ENCODE results near the gene DCC. TPM values are rescaled to one million over a fixed set of nuclear protein-coding genes. Genes with fewer than 3 reads are reported as not detected.

The DCC gene
- total RNA-seq, 1 experiment from 2014 or later = not detected

DNA sequence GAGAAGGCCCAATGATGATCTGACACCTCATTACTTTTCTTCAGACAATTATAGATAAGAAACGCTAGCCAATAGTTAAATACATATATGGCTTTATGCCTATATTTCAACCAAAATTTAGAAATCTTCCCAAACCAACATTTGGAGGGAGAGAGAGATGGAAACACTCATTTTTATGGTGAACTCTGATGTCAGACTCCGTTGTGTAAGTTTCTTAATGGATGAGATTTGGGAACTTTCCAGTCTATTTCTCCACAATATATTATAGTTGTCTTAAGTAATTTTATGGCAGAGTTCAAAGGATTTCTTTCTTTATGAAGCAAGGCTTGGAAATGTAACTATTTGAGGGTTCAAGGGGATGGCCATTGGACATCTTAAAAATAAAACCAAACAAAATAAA is 407.0 kb downstream of the DCC start:
- BruUV-seq (replicated peaks) = no TSS peak
- no peaks in the 10 kb centered on the region for H3K36me3 ChIP-seq (ENCODE audit: low read depth)
- no peaks in the 10 kb centered on the region for H4K20me1 ChIP-seq (ENCODE audit: insufficient read depth)
- no peak for DNase-seq
- no peaks in the 10 kb centered on the region for H3K9me2 ChIP-seq (ENCODE audit: insufficient read depth)
- H3K4me2 ChIP-seq = no peak overlapping the region
- no peaks in the 10 kb centered on the region for H3F3A ChIP-seq (ENCODE audit: insufficient read depth, low read depth)
- no peaks in the 10 kb centered on the region for H3K9me3 ChIP-seq (ENCODE audit: insufficient read depth, low read depth)
- H3K79me2 ChIP-seq (ENCODE audit: low read depth) = no peaks in the 10 kb centered on the region
- no peak for TF ChIP-seq EZH2 (IDR thresholded peaks at IDR 0.05; ENCODE audit: low read depth)
- 0 out of 2 replicates have a peak, but pooled peaks cover 4% of the 10 kb centered on the region for H3K27me3 ChIP-seq (ENCODE audit: insufficient read depth, low read depth)
- H3K27ac ChIP-seq = no peak overlapping the region
- no peak overlapping the region for H2AFZ ChIP-seq
- no peaks in the 10 kb centered on the region for H3K4me1 ChIP-seq (replicated peaks; ENCODE audit: insufficient read depth)
- CTCF ChIA-PET = no interaction called here
- POLR2A ChIA-PET (ENCODE audit: unreplicated experiment) = no interaction called here
- no peak overlapping the region for H3K4me3 ChIP-seq
- intact Hi-C loops (cut with micrococcal nuclease; ENCODE audit: unreplicated experiment) = no loop called here

DNA sequence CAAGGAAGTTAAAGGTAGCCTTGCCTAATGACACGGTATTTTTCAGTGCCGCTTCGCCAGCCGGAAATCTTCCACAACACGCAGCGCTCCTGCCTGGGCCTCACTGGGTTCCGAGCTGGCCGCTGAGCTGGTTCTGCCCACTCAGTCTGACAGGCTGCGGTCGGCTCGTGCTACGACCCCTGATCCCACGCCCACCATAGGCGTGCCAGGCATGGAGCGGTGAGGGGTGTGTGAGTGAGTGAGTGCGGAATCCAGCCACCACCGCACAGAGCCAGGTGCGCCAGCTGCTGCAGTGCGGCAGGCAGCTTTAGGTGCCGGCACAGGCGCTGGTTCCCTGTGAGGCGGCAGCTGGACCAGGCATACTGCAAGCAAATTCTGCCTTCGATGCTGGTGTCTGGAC is 407.9 kb downstream of the DCC start:
- intact Hi-C loops (cut with micrococcal nuclease; ENCODE audit: unreplicated experiment) = no loop called here
- CTCF ChIA-PET = no interaction called here
- no peak for TF ChIP-seq EZH2 (IDR thresholded peaks at IDR 0.05; ENCODE audit: low read depth)
- TF ChIP-seq, protein P1, sequence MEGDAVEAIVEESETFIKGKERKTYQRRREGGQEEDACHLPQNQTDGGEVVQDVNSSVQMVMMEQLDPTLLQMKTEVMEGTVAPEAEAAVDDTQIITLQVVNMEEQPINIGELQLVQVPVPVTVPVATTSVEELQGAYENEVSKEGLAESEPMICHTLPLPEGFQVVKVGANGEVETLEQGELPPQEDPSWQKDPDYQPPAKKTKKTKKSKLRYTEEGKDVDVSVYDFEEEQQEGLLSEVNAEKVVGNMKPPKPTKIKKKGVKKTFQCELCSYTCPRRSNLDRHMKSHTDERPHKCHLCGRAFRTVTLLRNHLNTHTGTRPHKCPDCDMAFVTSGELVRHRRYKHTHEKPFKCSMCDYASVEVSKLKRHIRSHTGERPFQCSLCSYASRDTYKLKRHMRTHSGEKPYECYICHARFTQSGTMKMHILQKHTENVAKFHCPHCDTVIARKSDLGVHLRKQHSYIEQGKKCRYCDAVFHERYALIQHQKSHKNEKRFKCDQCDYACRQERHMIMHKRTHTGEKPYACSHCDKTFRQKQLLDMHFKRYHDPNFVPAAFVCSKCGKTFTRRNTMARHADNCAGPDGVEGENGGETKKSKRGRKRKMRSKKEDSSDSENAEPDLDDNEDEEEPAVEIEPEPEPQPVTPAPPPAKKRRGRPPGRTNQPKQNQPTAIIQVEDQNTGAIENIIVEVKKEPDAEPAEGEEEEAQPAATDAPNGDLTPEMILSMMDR (conservative IDR thresholded peaks at IDR 0.05) = no peak

GRCh38 chr18:52748343-52748742 is 408.3 kb downstream of the DCC start:
- Histone ChIP-seq H3K9me2 (ENCODE audit: insufficient read depth) (no peaks in the 10 kb centered on the region), H2AFZ (no peak overlapping the region), H4K20me1 (ENCODE audit: insufficient read depth) (no peaks in the 10 kb centered on the region), H3K9me3 (ENCODE audit: insufficient read depth, low read depth) (no peaks in the 10 kb centered on the region), H3K4me1 (replicated peaks; ENCODE audit: insufficient read depth) (no peaks in the 10 kb centered on the region), H3K27me3 (ENCODE audit: insufficient read depth, low read depth) (0 out of 2 replicates have a peak, but pooled peaks cover 4% of the 10 kb centered on the region), H3K27ac (no peak overlapping the region), H3K36me3 (ENCODE audit: low read depth) (no peaks in the 10 kb centered on the region), H3K4me2 (no peak overlapping the region), H3F3A (ENCODE audit: insufficient read depth, low read depth) (no peaks in the 10 kb centered on the region), H3K4me3 (no peak overlapping the region), H3K79me2 (ENCODE audit: low read depth) (no peaks in the 10 kb centered on the region)
- DNase-seq = no peak
- BruUV-seq (replicated peaks) = no TSS peak
- TF ChIP-seq, protein P1 (conservative IDR thresholded peaks at IDR 0.05) = no peak
- no peak for TF ChIP-seq EZH2 (IDR thresholded peaks at IDR 0.05; ENCODE audit: low read depth)
- ChIA-PET POLR2A (ENCODE audit: unreplicated experiment) (no interaction called here), CTCF (no interaction called here)
- intact Hi-C loops (cut with micrococcal nuclease; ENCODE audit: unreplicated experiment) = no loop called here

More for the DNA sequence above, 407.9 kb downstream of the DCC start:
- Histone ChIP-seq H2AFZ (no peak overlapping the region), H3K4me3 (no peak overlapping the region), H3K4me1 (replicated peaks; ENCODE audit: insufficient read depth) (no peaks in the 10 kb centered on the region), H3K9me2 (ENCODE audit: insufficient read depth) (no peaks in the 10 kb centered on the region), H3K4me2 (no peak overlapping the region), H3K27me3 (ENCODE audit: insufficient read depth, low read depth) (0 out of 2 replicates have a peak, but pooled peaks cover 4% of the 10 kb centered on the region), H3K36me3 (ENCODE audit: low read depth) (no peaks in the 10 kb centered on the region), H4K20me1 (ENCODE audit: insufficient read depth) (no peaks in the 10 kb centered on the region), H3K79me2 (ENCODE audit: low read depth) (no peaks in the 10 kb centered on the region), H3K27ac (no peak overlapping the region), H3F3A (ENCODE audit: insufficient read depth, low read depth) (no peaks in the 10 kb centered on the region), H3K9me3 (ENCODE audit: insufficient read depth, low read depth) (no peaks in the 10 kb centered on the region)
- no TSS peak for BruUV-seq (replicated peaks)
- POLR2A ChIA-PET (ENCODE audit: unreplicated experiment) = no interaction called here
- DNase-seq = no peak

DNA sequence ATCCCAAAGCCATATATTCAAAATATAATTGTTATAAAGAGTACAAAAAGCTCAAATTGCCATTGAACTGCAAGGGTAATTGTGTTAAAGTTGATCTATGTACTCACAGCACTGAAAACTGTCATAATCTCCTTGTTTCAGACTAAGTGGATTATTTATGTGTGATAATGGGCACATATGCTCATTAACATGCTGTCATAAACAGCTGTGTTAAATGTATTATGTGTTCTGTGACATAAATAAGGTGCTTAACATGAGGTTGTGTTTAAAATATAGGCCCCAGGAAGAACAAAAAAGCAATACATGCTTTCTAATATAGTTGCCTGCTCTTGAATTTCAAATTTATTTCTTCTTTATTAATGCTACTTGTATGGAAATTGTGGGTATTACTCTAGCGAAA is 409.5 kb downstream of the DCC start:
- Histone ChIP-seq H3K9me2 (ENCODE audit: insufficient read depth) (no peaks in the 10 kb centered on the region), H3F3A (ENCODE audit: insufficient read depth, low read depth) (no peaks in the 10 kb centered on the region), H3K4me1 (replicated peaks; ENCODE audit: insufficient read depth) (no peaks in the 10 kb centered on the region), H3K36me3 (ENCODE audit: low read depth) (no peaks in the 10 kb centered on the region), H3K4me2 (no peak overlapping the region), H3K27me3 (ENCODE audit: insufficient read depth, low read depth) (0 out of 2 replicates have a peak, but pooled peaks cover 4% of the 10 kb centered on the region), H3K4me3 (no peak overlapping the region), H3K9me3 (ENCODE audit: insufficient read depth, low read depth) (no peaks in the 10 kb centered on the region), H3K27ac (no peak overlapping the region), H4K20me1 (ENCODE audit: insufficient read depth) (no peaks in the 10 kb centered on the region), H2AFZ (no peak overlapping the region), H3K79me2 (ENCODE audit: low read depth) (no peaks in the 10 kb centered on the region)
- DNase-seq = no peak
- BruUV-seq (replicated peaks) = no TSS peak
- intact Hi-C loops (cut with micrococcal nuclease; ENCODE audit: unreplicated experiment) = no loop called here
- ChIA-PET CTCF (no interaction called here), POLR2A (ENCODE audit: unreplicated experiment) (no interaction called here)
- TF ChIP-seq, protein P1 (conservative IDR thresholded peaks at IDR 0.05) = no peak
- no peak for TF ChIP-seq EZH2 (IDR thresholded peaks at IDR 0.05; ENCODE audit: low read depth)

Data from PC-9 (cell line).